Neuronal stem cell (in vitro differentiated cells): ENCODE data around the gene RRBP1.

ENCODE experiments used
- DNase-seq: peaks from one replicate; pipeline ENCODE4 v3.0.0-alpha.2; 2013; ENCODE audit warnings: low spot score
- H2AFZ ChIP-seq: one replicate; pipeline ENCODE4 v1.6.1; 2013; ENCODE audit warnings: mild to moderate bottlenecking, low read length, inconsistent platforms
- H2AK5ac ChIP-seq: 2 replicates; pipeline ENCODE4 v1.6.1; 2013; ENCODE audit warnings: low read depth, mild to moderate bottlenecking, inconsistent platforms, low read length, moderate library complexity, mixed read lengths
- H2BK120ac ChIP-seq: 2 replicates; pipeline ENCODE4 v1.6.1; 2013; ENCODE audit warnings: low read depth, mild to moderate bottlenecking, inconsistent platforms, low read length, moderate library complexity, mixed read lengths
- H2BK12ac ChIP-seq: one replicate; pipeline ENCODE4 v1.6.1; 2013; ENCODE audit warnings: low read length, inconsistent platforms
- H2BK15ac ChIP-seq: 2 replicates; pipeline ENCODE4 v1.6.1; 2013; ENCODE audit warnings: mild to moderate bottlenecking, low read length, inconsistent platforms, mixed read lengths
- H2BK5ac ChIP-seq: one replicate; pipeline ENCODE4 v1.6.1; 2013; ENCODE audit warnings: inconsistent platforms, mild to moderate bottlenecking, low read length, moderate library complexity
- H3K14ac ChIP-seq: one replicate; pipeline ENCODE4 v1.6.1; 2013; ENCODE audit warnings: low read length, inconsistent platforms
- H3K18ac ChIP-seq: 2 replicates; pipeline ENCODE4 v1.6.1; 2013; ENCODE audit warnings: low read length, inconsistent platforms
- H3K23ac ChIP-seq: 2 replicates; pipeline ENCODE4 v1.6.1; 2013; ENCODE audit warnings: low read depth, mild to moderate bottlenecking, mixed read lengths, low read length, inconsistent platforms; ENCODE audit not compliant: poor library complexity
- H3K27ac ChIP-seq: replicated peaks from 3 replicates; pipeline ENCODE4 v1.5.1; 2013; ENCODE audit warnings: low read length, inconsistent platforms
- H3K27me3 ChIP-seq, 3 experiments: 2 replicates each; pipeline ENCODE4 v1.6.1; 2013; ENCODE audit warnings: low read length in 3 of 3, mild to moderate bottlenecking in 2 of 3, inconsistent platforms in 1 of 3, low read depth in 1 of 3, mixed read lengths in 1 of 3, moderate library complexity in 1 of 3; ENCODE audit not compliant: control insufficient read depth in 3 of 3, insufficient read depth in 3 of 3
- H3K36me3 ChIP-seq, 2 donors: replicated peaks in 1 of 2; 2 replicates each; pipeline ENCODE4 v1.6.1; 2013; ENCODE audit warnings: low read length in 2 of 2; ENCODE audit not compliant: control insufficient read depth in 2 of 2, insufficient read depth in 2 of 2
- H3K4ac ChIP-seq: 2 replicates; pipeline ENCODE4 v1.6.1; 2013; ENCODE audit warnings: inconsistent platforms, mild to moderate bottlenecking, low read length, moderate library complexity
- H3K4me1 ChIP-seq, 2 donors: 1 replicate in 1 of 2; 2 replicates in 1 of 2; pipeline ENCODE4 v1.6.1; 2013; ENCODE audit warnings: low read length in 2 of 2, low read depth in 1 of 2; ENCODE audit not compliant: control insufficient read depth in 2 of 2, insufficient read depth in 1 of 2
- H3K4me2 ChIP-seq: one replicate; pipeline ENCODE4 v1.6.1; 2013; ENCODE audit warnings: mild to moderate bottlenecking, low read length, inconsistent platforms; ENCODE audit not compliant: insufficient read depth, poor library complexity, severe bottlenecking
- H3K4me3 ChIP-seq, 2 donors: 2 replicates each; pipeline ENCODE4 v1.5.1; 2013; ENCODE audit warnings: low read length in 2 of 2, mild to moderate bottlenecking in 2 of 2, inconsistent platforms in 1 of 2, moderate library complexity in 1 of 2
- H3K79me1 ChIP-seq: one replicate; pipeline ENCODE4 v1.6.1; 2013; ENCODE audit warnings: low read depth, mild to moderate bottlenecking, inconsistent platforms, low read length, moderate library complexity
- H3K9ac ChIP-seq: one replicate; pipeline ENCODE4 v1.6.1; 2013; ENCODE audit warnings: mild to moderate bottlenecking, low read depth, low read length, inconsistent platforms; ENCODE audit not compliant: poor library complexity
- H3K9me3 ChIP-seq, 2 donors: replicated peaks in 1 of 2; 2 replicates each; pipeline versions ENCODE3 to v1.6.1; 2013; ENCODE audit warnings: low read length in 2 of 2, mild to moderate bottlenecking in 2 of 2, inconsistent platforms in 1 of 2, low read depth in 1 of 2, mixed read lengths in 1 of 2, moderate library complexity in 1 of 2; ENCODE audit not compliant: control insufficient read depth in 2 of 2, insufficient read depth in 1 of 2
- H4K8ac ChIP-seq: one replicate; pipeline ENCODE4 v1.6.1; 2013; ENCODE audit warnings: low read depth, mild to moderate bottlenecking, inconsistent platforms, low read length, moderate library complexity
- H4K91ac ChIP-seq: one replicate; pipeline ENCODE4 v1.6.1; 2013; ENCODE audit warnings: low read length, low read depth, mild to moderate bottlenecking, inconsistent platforms; ENCODE audit not compliant: poor library complexity
- WGBS, 2 donors: extraction: QIAGEN DNeasy Blood & Tissue Kit; methylation state at CpG; one replicate each; pipeline ENCODE4 v1.1.7; 2013; ENCODE audit warnings: missing lambda C conversion rate in 2 of 2, mixed read lengths in 1 of 2; ENCODE audit not compliant: insufficient read length in 2 of 2, insufficient replicate concordance in 1 of 2; ENCODE audit errors: extremely low coverage in 2 of 2; 5-methylcytosine and 5-hydroxymethylcytosine counted together

RRBP1 gene

GRCh38 chr20:17638835-17639407 lies 43.1 kb downstream of the RRBP1 start:
- WGBS, 2 donors: no CpG with 5 or more reads among the region's 6 CpGs
- Histone ChIP-seq H2AK5ac (no peak overlapping the region), H3K18ac (no peak overlapping the region), H2BK5ac (no peak overlapping the region), H3K4me2 (no peak overlapping the region), H3K4me3 (no peak overlapping the region), H2BK15ac (no peak overlapping the region), H3K79me1 (no peaks in the 10 kb centered on the region), H3K9me3 (no peaks in the 10 kb centered on the region), H3K27me3 (no peaks in the 10 kb centered on the region), H4K91ac (no peak overlapping the region), H2BK120ac (no peak overlapping the region), H3K27ac (no peak overlapping the region), H3K4ac (no peak overlapping the region), H3K4me1 (peaks cover 18 to 35% of the 10 kb centered on the region in 2 donors), H4K8ac (no peak overlapping the region), H3K23ac (no peak overlapping the region), H3K9ac (no peak overlapping the region), H2AFZ (no peak overlapping the region), H3K36me3 (peaks cover 5 to 14% of the 10 kb centered on the region in 2 donors), H3K14ac (no peak overlapping the region), H2BK12ac (no peak overlapping the region)
- no peak for DNase-seq

- WGBS, 2 donors: no CpG with 5 or more reads among the region's 13 CpGs
- Histone ChIP-seq H3K27ac (no peak overlapping the region), H3K18ac (no peak overlapping the region), H3K23ac (no peak overlapping the region), H3K4me1 (peaks cover 14 to 27% of the 10 kb centered on the region in 2 donors), H3K4me2 (no peak overlapping the region), H3K9me3 (no peaks in the 10 kb centered on the region), H3K79me1 (no peaks in the 10 kb centered on the region), H4K8ac (no peak overlapping the region), H3K4ac (no peak overlapping the region), H4K91ac (no peak overlapping the region), H2AFZ (no peak overlapping the region), H3K14ac (no peak overlapping the region), H3K4me3 (no peak overlapping the region), H2BK15ac (no peak overlapping the region), H3K27me3 (no peaks in the 10 kb centered on the region), H3K36me3 (peaks cover 7 to 17% of the 10 kb centered on the region in 2 donors), H3K9ac (no peak overlapping the region), H2BK120ac (no peak overlapping the region), H2AK5ac (no peak overlapping the region), H2BK5ac (no peak overlapping the region), H2BK12ac (no peak overlapping the region)
- no peak for DNase-seq
These were observed 43.9 kb downstream of the RRBP1 start for GRCh38 chr20:17637985-17638640.

GRCh38 chr20:17637413-17637780 lies 44.6 kb downstream of the RRBP1 start:
- no peak overlapping the region for H3K4ac ChIP-seq
- H2BK120ac ChIP-seq: no peak overlapping the region
- H3K4me2 ChIP-seq: no peak overlapping the region
- H2AK5ac ChIP-seq: peak overlapping the region; percentile 56
- no peaks in the 10 kb centered on the region for H3K9me3 ChIP-seq
- H2BK5ac ChIP-seq: no peak overlapping the region
- no peak overlapping the region for H4K91ac ChIP-seq
- H3K27ac ChIP-seq: no peak overlapping the region
- H3K23ac ChIP-seq: no peak overlapping the region
- peak overlapping the region; percentile 73 for H3K18ac ChIP-seq
- H2AFZ ChIP-seq: no peak overlapping the region
- no peak overlapping the region for H3K4me3 ChIP-seq
- no peak overlapping the region for H3K9ac ChIP-seq
- no peaks in the 10 kb centered on the region for H3K27me3 ChIP-seq
- H3K79me1 ChIP-seq: no peaks in the 10 kb centered on the region
- H4K8ac ChIP-seq: no peak overlapping the region
- peaks cover 10 to 22% of the 10 kb centered on the region in 2 donors for H3K36me3 ChIP-seq
- H2BK15ac ChIP-seq: peak overlapping the region; percentile 79
- no CpG with 5 or more reads among the region's 4 CpGs for WGBS, 2 donors
- peaks cover 14 to 23% of the 10 kb centered on the region in 2 donors for H3K4me1 ChIP-seq
- DNase-seq: no peak
- no peak overlapping the region for H3K14ac ChIP-seq
- no peak overlapping the region for H2BK12ac ChIP-seq

- Histone ChIP-seq H2AFZ (peak overlapping the region; percentile 26), H2BK15ac (peak overlapping the region; percentile 72), H4K91ac (peak overlapping the region; percentile 15), H3K18ac (peak overlapping the region; percentile 91), H3K4me3 (no peak overlapping the region), H3K36me3 (peaks cover 10 to 22% of the 10 kb centered on the region in 2 donors), H3K4me2 (no peak overlapping the region), H3K27ac (peak overlapping the region; percentile 47), H4K8ac (no peak overlapping the region), H3K4ac (no peak overlapping the region), H2AK5ac (peak overlapping the region; percentile 88), H2BK5ac (no peak overlapping the region), H2BK120ac (peak overlapping the region; percentile 88), H3K23ac (peak overlapping the region; percentile 31), H3K14ac (no peak overlapping the region), H3K27me3 (no peaks in the 10 kb centered on the region), H2BK12ac (peak overlapping the region; percentile 78), H3K79me1 (no peaks in the 10 kb centered on the region), H3K9me3 (no peaks in the 10 kb centered on the region), H3K9ac (peak overlapping the region; percentile 92), H3K4me1 (peaks cover 14 to 23% of the 10 kb centered on the region in 2 donors)
- WGBS, 2 donors: no CpG with 5 or more reads among the region's 24 CpGs
- peak; percentile 62 for DNase-seq
These were observed 45.3 kb downstream of the RRBP1 start for GRCh38 chr20:17636523-17637412.
